Sigmoid colon (tissue), 4 donors: ENCODE measurements around the gene FAM98B.
A peak's percentile ranks its signal among the peaks of the same experiment; 100 is the strongest.

ENCODE experiments used
- CTCF ChIP-seq, 4 experiments: fragments of 450-650 bp in 3 of 4; fragments of 200-600 bp in 1 of 4; IDR thresholded peaks; one replicate each; pipeline ENCODE4 v1.5.1; 2016 to 2019; ENCODE audit warnings: antibody characterized with exemption in 4 of 4, mild to moderate bottlenecking in 3 of 4, moderate library complexity in 2 of 4
- EP300 ChIP-seq, 4 donors: sonication (generic); formaldehyde crosslinking; IDR thresholded peaks; one replicate each; pipeline ENCODE4 v1.6.1; 2017; ENCODE audit warnings: antibody characterized with exemption in 4 of 4
- POLR2AphosphoS5 ChIP-seq, 4 donors: sonication (generic); formaldehyde crosslinking; IDR thresholded peaks; one replicate each; pipeline ENCODE4 v1.6.1; 2017; ENCODE audit warnings: antibody characterized with exemption in 4 of 4

GRCh38 chr15:38474155-38474757 lies 20.3 kb downstream of the FAM98B start:
- peak in 3 of 4 experiments; percentile 49 to 64 (median 55) for TF ChIP-seq CTCF (IDR thresholded peaks at IDR 0.05)
- no peak for TF ChIP-seq EP300 (IDR thresholded peaks at IDR 0.05)
- no peak for TF ChIP-seq POLR2AphosphoS5 (IDR thresholded peaks at IDR 0.05)
